Measurements from ENCODE around the gene SLC36A3. TPM values are rescaled to one million over a fixed set of nuclear protein-coding genes. Genes with fewer than 3 reads are reported as not detected.

SLC36A3 gene
- total RNA-seq, 1 donor from 2014 or later: not detected

DNA sequence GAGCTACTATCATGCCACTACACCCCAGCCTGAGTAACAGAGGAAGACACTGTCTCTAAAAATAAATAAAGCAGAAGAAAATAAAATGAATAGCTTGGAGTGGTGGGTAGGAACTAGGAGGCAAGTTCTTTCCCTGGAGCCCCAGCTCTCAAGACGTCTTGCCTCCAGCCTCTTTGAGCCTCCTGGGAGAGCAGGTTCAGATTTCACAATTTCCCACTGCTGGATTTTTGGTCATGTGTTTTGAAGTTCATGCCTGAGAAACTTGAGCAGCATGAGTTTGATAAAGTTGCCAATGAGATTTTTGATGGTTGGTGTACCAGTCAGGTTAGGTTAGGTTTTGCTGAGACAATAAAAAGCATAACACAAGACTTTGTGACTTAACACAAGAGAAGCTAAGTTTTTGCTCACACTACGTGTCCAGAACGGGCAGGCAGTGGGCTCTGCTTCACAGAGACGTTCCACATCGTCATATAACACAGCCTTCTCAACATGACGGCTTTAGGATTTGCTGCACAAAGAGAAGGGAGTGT, 75.6 kb downstream of the SLC36A3 start:
- Mint-ChIP-seq H3K9me3 (ENCODE audit: low read depth) (no peaks in the 10 kb centered on the region), H3K27me3 (peaks cover 9% of the 10 kb centered on the region), H3K4me3 (ENCODE audit: low read depth) (no peak overlapping the region), H3K36me3 (ENCODE audit: insufficient read depth) (no peaks in the 10 kb centered on the region), H3K4me1 (ENCODE audit: low read depth) (peaks cover 4% of the 10 kb centered on the region), H3K27ac (no peak overlapping the region)
- DNase-seq (ENCODE audit: low spot score, unreplicated experiment): no peak
- TF ChIP-seq, protein P1, sequence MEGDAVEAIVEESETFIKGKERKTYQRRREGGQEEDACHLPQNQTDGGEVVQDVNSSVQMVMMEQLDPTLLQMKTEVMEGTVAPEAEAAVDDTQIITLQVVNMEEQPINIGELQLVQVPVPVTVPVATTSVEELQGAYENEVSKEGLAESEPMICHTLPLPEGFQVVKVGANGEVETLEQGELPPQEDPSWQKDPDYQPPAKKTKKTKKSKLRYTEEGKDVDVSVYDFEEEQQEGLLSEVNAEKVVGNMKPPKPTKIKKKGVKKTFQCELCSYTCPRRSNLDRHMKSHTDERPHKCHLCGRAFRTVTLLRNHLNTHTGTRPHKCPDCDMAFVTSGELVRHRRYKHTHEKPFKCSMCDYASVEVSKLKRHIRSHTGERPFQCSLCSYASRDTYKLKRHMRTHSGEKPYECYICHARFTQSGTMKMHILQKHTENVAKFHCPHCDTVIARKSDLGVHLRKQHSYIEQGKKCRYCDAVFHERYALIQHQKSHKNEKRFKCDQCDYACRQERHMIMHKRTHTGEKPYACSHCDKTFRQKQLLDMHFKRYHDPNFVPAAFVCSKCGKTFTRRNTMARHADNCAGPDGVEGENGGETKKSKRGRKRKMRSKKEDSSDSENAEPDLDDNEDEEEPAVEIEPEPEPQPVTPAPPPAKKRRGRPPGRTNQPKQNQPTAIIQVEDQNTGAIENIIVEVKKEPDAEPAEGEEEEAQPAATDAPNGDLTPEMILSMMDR (IDR thresholded peaks at IDR 0.05; ENCODE audit: unreplicated experiment): no peak

Other genes with a start within 250 kb of the SLC36A3 start
- gene TNIP1, start 222.7 kb downstream of the SLC36A3 start, total RNA-seq: 53.8 and 55.0 TPM in 2 replicates
- 27.7 and 28.5 TPM in 2 replicates for gene ANXA6, start 146.0 kb downstream of the SLC36A3 start, total RNA-seq
- gene CCDC69, start 79.7 kb downstream of the SLC36A3 start, total RNA-seq: 3.6 and 4.6 TPM in 2 replicates
- gene GM2A, start 50.6 kb downstream of the SLC36A3 start, total RNA-seq: 26.2 and 27.1 TPM in 2 replicates
- not detected in 2 replicates for gene SLC36A2, start 43.8 kb upstream of the SLC36A3 start, total RNA-seq
- 14.2 and 14.8 TPM in 2 replicates for gene SLC36A1, start 143.8 kb upstream of the SLC36A3 start, total RNA-seq

Measured in progenitor cell of endocrine pancreas (in vitro differentiated cells).